Activated naive CD4-positive, alpha-beta T cell treated with anti-CD3 and anti-CD28 coated beads for 36 hours (primary cell): ENCODE measurements around the gene PRDM7. TPM values are rescaled to one million over a fixed set of nuclear protein-coding genes. Genes with fewer than 3 reads are reported as not detected.
"Not testable (repeated sequence)": the region's sequence is repeated elsewhere in the genome, so short reads cannot be mapped to it uniquely, and the experiment has no call there.

ENCODE experiments used
- CTCF ChIA-PET: fragments of 350-600 bp; sonication (Branson Sonifier 250); formaldehyde crosslinking; loops from one replicate; lab custom pipeline; 2021; ENCODE audit warnings: antibody characterized with exemption; lab: Charles Lee
- DNase-seq: peaks from one replicate; pipeline ENCODE4 v3.0.0-alpha.2; 2020
- H3K27ac Mint-ChIP-seq: one replicate; pipeline ENCODE4 v1.8.0; 2021; ENCODE audit warnings: mild to moderate bottlenecking, mixed read lengths
- H3K27me3 Mint-ChIP-seq: one replicate; pipeline ENCODE4 v1.8.0; 2021; ENCODE audit warnings: low read depth, mixed read lengths
- H3K36me3 Mint-ChIP-seq: one replicate; pipeline ENCODE4 v1.8.0; 2021; ENCODE audit warnings: low read depth, mixed read lengths
- H3K4me1 Mint-ChIP-seq: one replicate; pipeline ENCODE4 v1.8.0; 2021; ENCODE audit warnings: low read depth, mixed read lengths
- H3K4me3 Mint-ChIP-seq: one replicate; pipeline ENCODE4 v1.8.0; 2021; ENCODE audit warnings: mild to moderate bottlenecking, moderate library complexity, mixed read lengths
- H3K9me3 Mint-ChIP-seq: one replicate; pipeline ENCODE4 v1.8.0; 2021; ENCODE audit warnings: mixed read lengths
- intact Hi-C: fragments of 100-400 bp; cut with micrococcal nuclease; formaldehyde crosslinking; loops from one replicate; pipeline ENCODE4 v1.15.1; 2023
- total RNA-seq, 2 experiments: library from RNA; stranded (reverse); gene quantifications; one replicate each; pipeline ENCODE4 v1.2.3, GENCODE V29; 2021

The PRDM7 gene
- total RNA-seq, 2 experiments from 2014 or later: not detected

- DNase-seq: no peak
- intact Hi-C loops: no loop called here
- CTCF ChIA-PET: no interaction called here
- peaks cover 17% of the 10 kb centered on the region for H3K9me3 Mint-ChIP-seq
- no peak overlapping the region for H3K27ac Mint-ChIP-seq
- H3K36me3 Mint-ChIP-seq: peaks cover 1% of the 10 kb centered on the region
- H3K27me3 Mint-ChIP-seq: peaks cover 2% of the 10 kb centered on the region
- H3K4me3 Mint-ChIP-seq: no peak overlapping the region
- H3K4me1 Mint-ChIP-seq: peaks cover 2% of the 10 kb centered on the region
Observed at GRCh38 chr16:90057738-90058173, 19.4 kb downstream of the PRDM7 start.

- peaks cover 17% of the 10 kb centered on the region for H3K9me3 Mint-ChIP-seq
Observed at GRCh38 chr16:90056521-90056920, 20.6 kb downstream of the PRDM7 start.

GRCh38 chr16:90055371-90055770 lies 21.8 kb downstream of the PRDM7 start:
- Mint-ChIP-seq H3K4me1 (peaks cover 2% of the 10 kb centered on the region), H3K9me3 (peaks cover 17% of the 10 kb centered on the region), H3K4me3 (no peak overlapping the region), H3K27me3 (peaks cover 2% of the 10 kb centered on the region), H3K36me3 (peaks cover 1% of the 10 kb centered on the region), H3K27ac (no peak overlapping the region)
- CTCF ChIA-PET: interaction anchor here (1.9 kb wide), 1 partner anchor 27 kb away, joined by 4 read pairs; no protein-coding TSS in a partner anchor
- no peak for DNase-seq
- intact Hi-C loops: no loop called here

More at GRCh38 chr16:90056521-90056920, 20.6 kb downstream of the PRDM7 start:
- H3K27me3 Mint-ChIP-seq, intact Hi-C loops, CTCF ChIA-PET, H3K4me1 Mint-ChIP-seq, H3K4me3 Mint-ChIP-seq, H3K27ac Mint-ChIP-seq, DNase-seq, H3K36me3 Mint-ChIP-seq: not testable (repeated sequence)

GRCh38 chr16:90054554-90054953 lies 22.6 kb downstream of the PRDM7 start:
- DNase-seq: no peak
- Mint-ChIP-seq H3K9me3 (peaks cover 17% of the 10 kb centered on the region), H3K4me1 (peaks cover 2% of the 10 kb centered on the region), H3K4me3 (no peak overlapping the region), H3K27ac (no peak overlapping the region), H3K27me3 (peaks cover 2% of the 10 kb centered on the region), H3K36me3 (peaks cover 1% of the 10 kb centered on the region)
- intact Hi-C loops: no loop called here
- CTCF ChIA-PET: interaction anchor here (1.9 kb wide), 1 partner anchor 28 kb away, joined by 4 read pairs; no protein-coding TSS in a partner anchor

GRCh38 chr16:90053902-90054500 lies 23.1 kb downstream of the PRDM7 start:
- no peak for DNase-seq
- peaks cover 1% of the 10 kb centered on the region for H3K36me3 Mint-ChIP-seq
- peaks cover 17% of the 10 kb centered on the region for H3K9me3 Mint-ChIP-seq
- CTCF ChIA-PET: interaction anchor here (0.6 to 1.9 kb wide), 2 partner anchors 19 to 28 kb away, joined by 3 to 4 read pairs; no protein-coding TSS in a partner anchor
- H3K4me1 Mint-ChIP-seq: peaks cover 2% of the 10 kb centered on the region
- intact Hi-C loops: no loop called here
- H3K27ac Mint-ChIP-seq: no peak overlapping the region
- H3K27me3 Mint-ChIP-seq: peaks cover 2% of the 10 kb centered on the region
- H3K4me3 Mint-ChIP-seq: no peak overlapping the region

GRCh38 chr16:90050969-90051368 lies 26.2 kb downstream of the PRDM7 start:
- peaks cover 17% of the 10 kb centered on the region for H3K9me3 Mint-ChIP-seq
- H3K4me1 Mint-ChIP-seq: peaks cover 8% of the 10 kb centered on the region
- H3K27me3 Mint-ChIP-seq: peaks cover 9% of the 10 kb centered on the region
- H3K36me3 Mint-ChIP-seq: peaks cover 1% of the 10 kb centered on the region
- H3K4me3 Mint-ChIP-seq: no peak overlapping the region
- DNase-seq: no peak
- intact Hi-C loops: no loop called here
- CTCF ChIA-PET: no interaction called here
- no peak overlapping the region for H3K27ac Mint-ChIP-seq

GRCh38 chr16:90048737-90049330 lies 28.3 kb downstream of the PRDM7 start:
- H3K36me3 Mint-ChIP-seq: peaks cover 1% of the 10 kb centered on the region
- no peak for DNase-seq
- peaks cover 10% of the 10 kb centered on the region for H3K27me3 Mint-ChIP-seq
- H3K9me3 Mint-ChIP-seq: peaks cover 7% of the 10 kb centered on the region
- intact Hi-C loops: no loop called here
- H3K4me1 Mint-ChIP-seq: peaks cover 8% of the 10 kb centered on the region
- no peak overlapping the region for H3K27ac Mint-ChIP-seq
- no peak overlapping the region for H3K4me3 Mint-ChIP-seq
- CTCF ChIA-PET: no interaction called here

- peaks cover 3% of the 10 kb centered on the region for H3K36me3 Mint-ChIP-seq
- H3K27ac Mint-ChIP-seq: no peak overlapping the region
- DNase-seq: no peak
- CTCF ChIA-PET: no interaction called here
- intact Hi-C loops: no loop called here
- H3K27me3 Mint-ChIP-seq: peaks cover 9% of the 10 kb centered on the region
- H3K4me1 Mint-ChIP-seq: peaks cover 8% of the 10 kb centered on the region
- no peak overlapping the region for H3K4me3 Mint-ChIP-seq
- peaks cover 5% of the 10 kb centered on the region for H3K9me3 Mint-ChIP-seq
Observed at GRCh38 chr16:90048347-90048722, 28.8 kb downstream of the PRDM7 start.

GRCh38 chr16:90047714-90048346 lies 29.3 kb downstream of the PRDM7 start:
- intact Hi-C loops: no loop called here
- no peak overlapping the region for H3K4me3 Mint-ChIP-seq
- peaks cover 2% of the 10 kb centered on the region for H3K36me3 Mint-ChIP-seq
- no peak for DNase-seq
- no peaks in the 10 kb centered on the region for H3K9me3 Mint-ChIP-seq
- H3K27ac Mint-ChIP-seq: no peak overlapping the region
- H3K4me1 Mint-ChIP-seq: peaks cover 8% of the 10 kb centered on the region
- CTCF ChIA-PET: no interaction called here
- peaks cover 9% of the 10 kb centered on the region for H3K27me3 Mint-ChIP-seq

GRCh38 chr16:90046971-90047713 lies 30.0 kb downstream of the PRDM7 start:
- peaks cover 8% of the 10 kb centered on the region for H3K4me1 Mint-ChIP-seq
- peaks cover 7% of the 10 kb centered on the region for H3K36me3 Mint-ChIP-seq
- no peak overlapping the region for H3K4me3 Mint-ChIP-seq
- no peaks in the 10 kb centered on the region for H3K9me3 Mint-ChIP-seq
- intact Hi-C loops: no loop called here
- H3K27ac Mint-ChIP-seq: no peak overlapping the region
- no peak for DNase-seq
- CTCF ChIA-PET: no interaction called here
- H3K27me3 Mint-ChIP-seq: peaks cover 9% of the 10 kb centered on the region

GRCh38 chr16:90046122-90046970 lies 30.8 kb downstream of the PRDM7 start:
- CTCF ChIA-PET: no interaction called here

More at GRCh38 chr16:90046122-90046970, 30.8 kb downstream of the PRDM7 start:
- no peak overlapping the region for H3K4me3 Mint-ChIP-seq
- no peaks in the 10 kb centered on the region for H3K9me3 Mint-ChIP-seq
- H3K27ac Mint-ChIP-seq: no peak overlapping the region
- peaks cover 7% of the 10 kb centered on the region for H3K36me3 Mint-ChIP-seq
- peaks cover 8% of the 10 kb centered on the region for H3K4me1 Mint-ChIP-seq
- peaks cover 9% of the 10 kb centered on the region for H3K27me3 Mint-ChIP-seq
- intact Hi-C loops: no loop called here
- no peak for DNase-seq
